22Rv1 (cell line): Measurements from ENCODE around the gene TSSC4.
A peak's percentile ranks its signal among the peaks of the same experiment; 100 is the strongest.

Experiments used
- CTCF ChIP-seq: fragments of 450-650 bp; IDR thresholded peaks from 2 replicates; pipeline ENCODE4 v1.5.1; 2017; ENCODE audit warnings: mild to moderate bottlenecking
- ZFX ChIP-seq: fragments of 450-650 bp; IDR thresholded peaks from 2 replicates; pipeline ENCODE4 v1.6.1; 2017; ENCODE audit warnings: antibody characterized with exemption, borderline replicate concordance

GRCh38 chr11:2400069-2400761, at the start of gene TSSC4:
- TF ChIP-seq CTCF = peak; percentile 98
- no peak for TF ChIP-seq ZFX
